Mucosa of descending colon (tissue), 3 donors: ENCODE data around the gene APOM. TPM values are rescaled to one million over a fixed set of nuclear protein-coding genes. Genes with fewer than 3 reads are reported as not detected.
A peak's percentile ranks its signal among the peaks of the same experiment; 100 is the strongest.

ENCODE experiments used
- ATAC-seq: fragments of 200-7000 bp; cut with Tn5 transposase; one replicate; pipeline ENCODE4 v1.9.1; 2020; ENCODE audit warnings: mild to moderate bottlenecking, moderate library complexity
- DNase-seq, 3 donors: peaks; one replicate each; pipeline ENCODE4 v3.0.0-alpha.2; 2020
- H3K36me3 ChIP-seq: fragments of 200-600 bp; one replicate; pipeline ENCODE4 v1.8.0; 2021; ENCODE audit warnings: low read depth, mild to moderate bottlenecking
- H3K4me1 ChIP-seq: fragments of 200-600 bp; one replicate; pipeline ENCODE4 v1.8.0; 2021; ENCODE audit warnings: low read depth, mild to moderate bottlenecking
- H3K4me3 ChIP-seq: fragments of 200-600 bp; one replicate; pipeline ENCODE4 v1.8.0; 2021; ENCODE audit warnings: mild to moderate bottlenecking
- H3K9me3 ChIP-seq: fragments of 200-600 bp; one replicate; pipeline ENCODE4 v1.8.0; 2021; ENCODE audit warnings: mild to moderate bottlenecking
- CTCF ChIP-seq: fragments of 200-600 bp; IDR thresholded peaks from one replicate; pipeline ENCODE4 v1.8.0; 2022; ENCODE audit warnings: antibody characterized with exemption, mild to moderate bottlenecking
- intact Hi-C, 2 donors: fragments of 100-400 bp; cut with DNase I in 1 of 2; cut with micrococcal nuclease in 1 of 2; formaldehyde crosslinking; loops; one replicate each; pipeline versions ENCODE4 v1.11.0 to v1.11.1; 2022; cut with DNase I, micrococcal nuclease
- total RNA-seq, 3 donors: library from RNA; stranded (reverse); fragmentation: NEBNext Ultra II Directional in 2 of 3; extraction: Animal tissue kit (Norgen Biotek cat#: 25700) in 2 of 3; gene quantifications; one replicate each; pipeline versions ENCODE4 v1.2.1 to v1.2.4, GENCODE V29; 2021 to 2023
- donor health status: DM: no; HTN: no; CAD: no; lungs with moderate emphysema.
- donor health status: DM: no; HTN: no; CAD: no.
- donor health status: DM: no; HTN: yes; CAD: no.

APOM gene
- total RNA-seq, 3 donors from 2014 or later, result 2.2 to 2.7 (median 2.4) TPM

DNA sequence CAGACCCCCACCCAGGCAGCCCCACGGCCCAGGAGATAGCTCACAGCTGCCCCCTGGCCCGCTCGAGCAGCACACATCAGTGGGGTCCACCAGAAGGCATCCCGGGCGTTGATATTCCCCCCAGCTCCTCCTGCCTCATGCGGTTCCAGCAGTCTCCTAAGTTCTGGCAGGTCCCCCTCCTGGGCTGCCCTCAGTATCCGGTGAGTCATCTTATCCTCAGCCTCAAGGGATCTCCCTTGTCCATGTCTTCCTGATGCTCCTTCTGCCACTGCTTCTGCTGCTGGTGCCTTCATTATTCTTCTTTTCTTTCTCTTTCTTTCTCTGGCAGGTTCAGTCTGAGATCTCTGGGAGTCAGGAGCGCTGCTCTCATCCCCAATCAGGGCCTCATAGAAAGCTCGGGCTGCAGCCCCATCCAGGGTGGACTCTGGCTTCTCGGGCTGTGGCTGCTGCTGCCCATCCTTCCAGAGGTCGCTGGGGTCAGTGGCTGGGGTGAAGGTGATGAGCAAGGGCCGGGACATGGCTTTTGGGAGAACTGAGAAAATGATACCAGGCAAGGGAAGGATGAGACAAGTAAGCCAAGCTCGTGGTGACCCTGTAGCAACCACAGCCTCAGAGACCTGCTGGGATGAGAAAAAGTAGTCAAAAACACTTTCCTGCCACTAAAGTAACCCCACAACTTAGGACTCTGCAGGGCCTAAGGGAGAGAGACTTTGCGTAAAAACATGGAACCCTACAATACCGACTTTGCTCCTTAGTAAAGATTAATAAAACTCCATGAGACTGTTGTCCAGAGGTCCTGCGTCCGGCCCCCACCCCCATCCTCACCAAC is 8.5 kb downstream of the APOM start:
- ATAC-seq, result no peak
- H3K4me1 ChIP-seq, result peaks cover 34% of the 10 kb centered on the region
- no peaks in the 10 kb centered on the region for H3K9me3 ChIP-seq
- H3K4me3 ChIP-seq, result peak overlapping the region; percentile 81
- peaks cover 5% of the 10 kb centered on the region for H3K36me3 ChIP-seq
- no peak for TF ChIP-seq CTCF
- intact Hi-C loops, result no loop called here
- DNase-seq, result peak in 2 of 3 donors; percentile 28 to 49

DNA sequence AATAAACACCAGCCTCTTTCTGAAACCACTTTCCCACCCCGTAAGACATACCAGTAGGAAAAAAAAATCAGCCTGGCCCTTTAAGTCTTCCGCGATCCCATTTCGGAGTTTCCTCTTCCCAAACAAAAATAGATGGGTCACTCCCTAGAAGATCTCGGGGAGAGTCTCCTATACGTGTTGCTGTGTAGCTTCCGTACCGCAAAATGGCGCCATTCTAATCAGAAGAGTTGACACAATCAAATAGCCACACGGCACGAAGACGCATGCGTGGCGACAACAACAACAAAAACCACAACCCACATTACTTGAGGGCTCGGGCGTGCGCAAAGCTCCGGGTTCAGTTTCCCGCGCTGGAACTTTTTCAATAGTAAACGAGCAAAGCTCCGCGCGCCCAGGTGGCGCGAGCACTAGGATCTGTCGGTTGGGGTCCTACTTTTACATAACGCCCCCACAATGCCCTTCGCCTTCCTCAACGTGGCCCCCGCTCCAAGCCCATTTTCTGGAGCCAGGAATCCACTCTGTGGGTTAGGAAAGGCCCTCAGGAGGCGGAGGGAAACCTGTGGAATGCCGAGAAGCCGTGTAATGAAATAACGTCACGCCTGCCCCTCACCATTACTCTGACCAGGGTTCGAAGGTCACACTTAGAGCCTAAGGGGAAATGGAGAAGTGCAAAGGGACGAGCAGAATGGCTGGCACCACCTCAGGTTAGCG is 9.3 kb downstream of the APOM start, which contains the start of gene GPANK1:
TSS of gene GPANK1 (minus strand) at position 208 of the 711 bp plus-strand sequence. CDS start 519 bp downstream, outside the sequence.
- peak; percentile 90 to 96 (median 94) for DNase-seq
- Histone ChIP-seq H3K4me1 (peaks cover 27% of the 10 kb centered on the region), H3K9me3 (no peaks in the 10 kb centered on the region), H3K4me3 (peak within 1 kb of the TSS; percentile 81), H3K36me3 (peaks cover 10% of the 10 kb centered on the region)
- intact Hi-C loops, result no loop called here
- no peak for TF ChIP-seq CTCF
- peak; percentile 73 for ATAC-seq

DNA sequence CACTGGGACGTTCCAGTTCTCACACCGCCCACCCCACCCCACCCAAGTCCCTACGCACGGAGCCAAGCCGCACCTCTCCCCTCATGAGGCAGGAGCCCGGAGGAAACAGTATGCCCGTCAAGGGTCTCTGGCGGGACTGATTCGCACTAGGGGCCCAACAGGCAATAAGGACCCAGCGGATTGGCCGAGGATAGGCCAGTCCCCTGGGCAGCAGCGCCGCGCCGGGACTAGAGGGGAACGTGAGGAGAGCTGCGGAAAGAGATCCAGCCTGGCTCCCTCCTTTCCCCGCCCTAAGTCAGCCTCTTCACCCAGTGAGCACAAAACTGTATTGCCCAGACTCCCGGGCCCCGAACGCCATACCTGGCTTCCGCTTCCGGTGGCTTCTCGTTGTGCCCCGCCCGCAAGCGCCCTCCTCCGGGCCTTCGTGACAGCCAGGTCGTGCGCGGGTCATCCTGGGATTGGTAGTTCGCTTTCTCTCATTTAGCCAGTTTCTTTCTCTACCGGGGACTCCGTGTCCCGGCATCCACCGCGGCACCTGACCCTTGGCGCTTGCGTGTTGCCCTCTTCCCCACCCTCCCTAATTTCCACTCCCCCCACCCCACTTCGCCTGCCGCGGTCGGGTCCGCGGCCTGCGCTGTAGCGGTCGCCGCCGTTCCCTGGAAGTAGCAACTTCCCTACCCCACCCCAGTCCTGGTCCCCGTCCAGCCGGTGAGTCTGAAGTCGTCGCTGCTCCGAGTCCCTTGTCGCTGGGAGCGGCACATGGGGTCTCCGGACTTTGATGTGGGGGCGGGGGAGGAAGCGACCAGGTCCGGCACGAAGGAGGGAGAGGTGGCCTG is 10.0 kb downstream of the APOM start, which contains the start of gene CSNK2B:
TSS of gene CSNK2B (plus strand) at position 580 of the 836 bp plus-strand sequence. CDS start 752 bp downstream, outside the sequence.
- TF ChIP-seq CTCF, result no peak
- Histone ChIP-seq H3K4me1 (peaks cover 27% of the 10 kb centered on the region), H3K36me3 (peaks cover 10% of the 10 kb centered on the region)

DNA sequence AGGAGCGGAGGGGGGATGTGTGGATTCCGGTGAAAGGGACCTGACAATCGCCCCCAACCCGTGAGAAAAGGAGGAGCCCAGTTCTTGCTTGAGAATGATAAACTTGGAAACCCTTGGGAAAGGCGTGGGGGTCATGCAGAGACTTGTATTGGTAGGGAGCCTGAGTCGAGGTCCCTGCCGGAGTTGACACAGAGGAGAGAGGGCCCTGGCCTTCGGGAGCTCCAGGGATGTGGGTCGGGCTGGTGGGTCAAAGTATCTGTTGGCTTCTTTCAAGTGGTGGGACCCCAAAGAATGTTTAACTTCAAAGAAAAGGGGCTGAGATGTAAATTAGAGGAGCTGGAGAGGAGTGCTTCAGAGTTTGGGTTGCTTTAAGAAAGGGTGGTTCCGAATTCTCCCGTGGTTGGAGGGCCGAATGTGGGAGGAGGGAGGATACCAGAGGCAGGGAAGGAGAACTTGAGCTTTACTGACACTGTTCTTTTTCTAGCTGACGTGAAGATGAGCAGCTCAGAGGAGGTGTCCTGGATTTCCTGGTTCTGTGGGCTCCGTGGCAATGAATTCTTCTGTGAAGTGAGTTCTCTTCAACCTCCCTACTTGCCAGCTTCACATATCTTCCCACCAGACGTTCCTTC is 10.8 kb downstream of the APOM start:
- intact Hi-C loops, result no loop called here
- H3K9me3 ChIP-seq, result no peaks in the 10 kb centered on the region
- H3K36me3 ChIP-seq, result peaks cover 10% of the 10 kb centered on the region
- no peak for ATAC-seq
- H3K4me1 ChIP-seq, result peaks cover 22% of the 10 kb centered on the region
- no peak for TF ChIP-seq CTCF
- no peak for DNase-seq
- peak overlapping the region; percentile 81 for H3K4me3 ChIP-seq

More for the DNA sequence above, 10.0 kb downstream of the APOM start, which contains the start of gene CSNK2B:
- Histone ChIP-seq H3K4me3 (peak within 1 kb of the TSS; percentile 81), H3K9me3 (no peaks in the 10 kb centered on the region)
- peak; percentile 91 for ATAC-seq
- peak; percentile 98 to 99 (median 99) for DNase-seq
- intact Hi-C loops, result no loop called here

DNA sequence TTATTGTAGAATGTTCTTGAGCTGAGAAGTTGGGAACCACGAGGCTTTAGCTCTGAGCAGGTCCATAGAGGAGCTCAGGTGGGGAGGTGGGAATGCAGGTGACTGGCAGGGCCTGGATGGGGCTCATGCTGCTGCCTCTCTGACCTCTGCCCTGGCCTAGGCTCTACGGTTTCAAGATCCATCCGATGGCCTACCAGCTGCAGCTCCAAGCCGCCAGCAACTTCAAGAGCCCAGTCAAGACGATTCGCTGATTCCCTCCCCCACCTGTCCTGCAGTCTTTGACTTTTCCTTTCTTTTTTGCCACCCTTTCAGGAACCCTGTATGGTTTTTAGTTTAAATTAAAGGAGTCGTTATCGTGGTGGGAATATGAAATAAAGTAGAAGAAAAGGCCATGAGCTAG is 14.0 kb downstream of the APOM start, which contains the start of gene LY6G5B:
TSS of gene LY6G5B (plus strand) at position 301 of the 400 bp plus-strand sequence. CDS start 975 bp downstream, outside the sequence.
- ATAC-seq (no peak), DNase-seq (no peak)
- intact Hi-C loops, result no loop called here
- H3K36me3 ChIP-seq, result peaks cover 10% of the 10 kb centered on the region
- H3K9me3 ChIP-seq, result no peaks in the 10 kb centered on the region
- no peak for TF ChIP-seq CTCF
- no peak within 1 kb of the TSS for H3K4me3 ChIP-seq
- peaks cover 9% of the 10 kb centered on the region for H3K4me1 ChIP-seq
